Activated T-cell treated with anti-CD3 and anti-CD28 coated beads for 1 hour (primary cell): Measurements from ENCODE around the gene TGM4.

Experiments
- DNase-seq: peaks from one replicate; pipeline ENCODE4 v3.0.0-alpha.2; 2020; ENCODE audit warnings: low read depth

Gene TGM4

GRCh38 chr3:44954962-44955361 lies 80.6 kb downstream of the TGM4 start:
- DNase-seq: no peak

GRCh38 chr3:44955917-44956316 lies 81.5 kb downstream of the TGM4 start:
- no peak for DNase-seq

- no peak for DNase-seq
These were observed 83.6 kb downstream of the TGM4 start for GRCh38 chr3:44957986-44958385.

GRCh38 chr3:44958386-44958785 lies 84.0 kb downstream of the TGM4 start:
- no peak for DNase-seq

GRCh38 chr3:44960387-44961026 lies 86.1 kb downstream of the TGM4 start:
- no peak for DNase-seq

GRCh38 chr3:44961888-44962287 lies 87.5 kb downstream of the TGM4 start:
- no peak for DNase-seq

GRCh38 chr3:44962621-44963393 lies 88.4 kb downstream of the TGM4 start:
- DNase-seq: no peak

GRCh38 chr3:44963571-44964325 lies 89.3 kb downstream of the TGM4 start:
- no peak for DNase-seq
